GM12874 (cell line): Measurements from ENCODE around the gene ALKBH2.

Experiments used
- TF ChIP-seq, protein P1 (sequence below): IDR thresholded peaks from 2 replicates; pipeline ENCODE4 v1.5.1; 2011; ENCODE audit warnings: low read depth, mild to moderate bottlenecking, control low read depth, low read length, moderate library complexity; ENCODE audit not compliant: insufficient read depth

Gene ALKBH2

GRCh38 chr12:109099431-109100020, 6.3 kb upstream of the ALKBH2 start:
- TF ChIP-seq, protein P1, sequence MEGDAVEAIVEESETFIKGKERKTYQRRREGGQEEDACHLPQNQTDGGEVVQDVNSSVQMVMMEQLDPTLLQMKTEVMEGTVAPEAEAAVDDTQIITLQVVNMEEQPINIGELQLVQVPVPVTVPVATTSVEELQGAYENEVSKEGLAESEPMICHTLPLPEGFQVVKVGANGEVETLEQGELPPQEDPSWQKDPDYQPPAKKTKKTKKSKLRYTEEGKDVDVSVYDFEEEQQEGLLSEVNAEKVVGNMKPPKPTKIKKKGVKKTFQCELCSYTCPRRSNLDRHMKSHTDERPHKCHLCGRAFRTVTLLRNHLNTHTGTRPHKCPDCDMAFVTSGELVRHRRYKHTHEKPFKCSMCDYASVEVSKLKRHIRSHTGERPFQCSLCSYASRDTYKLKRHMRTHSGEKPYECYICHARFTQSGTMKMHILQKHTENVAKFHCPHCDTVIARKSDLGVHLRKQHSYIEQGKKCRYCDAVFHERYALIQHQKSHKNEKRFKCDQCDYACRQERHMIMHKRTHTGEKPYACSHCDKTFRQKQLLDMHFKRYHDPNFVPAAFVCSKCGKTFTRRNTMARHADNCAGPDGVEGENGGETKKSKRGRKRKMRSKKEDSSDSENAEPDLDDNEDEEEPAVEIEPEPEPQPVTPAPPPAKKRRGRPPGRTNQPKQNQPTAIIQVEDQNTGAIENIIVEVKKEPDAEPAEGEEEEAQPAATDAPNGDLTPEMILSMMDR: no peak

- TF ChIP-seq, protein P1: no peak
These were observed 5.4 kb upstream of the ALKBH2 start for GRCh38 chr12:109098651-109099050.

DNA sequence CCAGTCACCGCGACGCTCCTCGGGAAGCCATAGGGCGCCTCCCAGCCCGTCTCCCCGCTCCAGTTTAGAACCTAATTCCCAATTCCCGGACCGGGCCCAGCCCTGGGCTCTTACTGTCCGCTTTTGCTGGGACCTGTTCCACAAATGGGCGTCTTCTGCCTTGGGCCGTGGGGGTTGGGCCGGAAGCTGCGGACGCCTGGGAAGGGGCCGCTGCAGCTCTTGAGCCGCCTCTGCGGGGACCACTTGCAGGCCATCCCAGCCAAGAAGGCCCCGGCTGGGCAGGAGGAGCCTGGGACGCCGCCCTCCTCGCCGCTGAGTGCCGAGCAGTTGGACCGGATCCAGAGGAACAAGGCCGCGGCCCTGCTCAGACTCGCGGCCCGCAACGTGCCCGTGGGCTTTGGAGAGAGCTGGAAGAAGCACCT, 4.9 kb upstream of the ALKBH2 start:
- TF ChIP-seq, protein P1: no peak

- TF ChIP-seq, protein P1: no peak
These were observed 4.3 kb upstream of the ALKBH2 start, which contains the start of gene UNG for GRCh38 chr12:109097435-109098182. Gene UNG, plus strand, starts transcription at chr12:109097597. Its CDS starts 83 bp downstream, at chr12:109097680.

GRCh38 chr12:109097140-109097434, 3.8 kb upstream of the ALKBH2 start:
- TF ChIP-seq, protein P1: no peak

GRCh38 chr12:109092497-109093021, 713 bp downstream of the ALKBH2 start:
- TF ChIP-seq, protein P1: no peak

DNA sequence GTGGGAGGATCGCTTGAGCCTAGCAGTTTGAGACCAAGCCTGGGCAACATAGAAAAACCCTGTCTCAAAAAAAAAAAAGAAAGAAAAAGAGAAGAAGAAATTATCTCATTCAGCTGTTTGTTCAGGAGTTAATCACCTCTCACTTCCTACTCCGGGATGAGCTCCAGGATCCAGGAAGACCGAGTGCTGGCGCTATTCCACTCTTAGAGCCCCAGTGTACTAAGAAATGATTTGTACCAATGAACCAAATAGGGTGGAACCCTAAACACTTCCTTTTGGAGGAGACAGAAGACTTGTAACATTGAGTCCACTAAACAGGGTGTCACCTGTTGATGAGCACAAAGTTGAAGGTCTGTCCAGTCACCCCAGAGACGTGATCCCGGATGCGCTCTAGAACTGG, 3.6 kb downstream of the ALKBH2 start:
- TF ChIP-seq, protein P1: no peak
